ENCODE results near the gene CNOT6.
"Not testable (repeated sequence)": the region's sequence is repeated elsewhere in the genome, so short reads cannot be mapped to it uniquely, and the experiment has no call there.

Gene CNOT6

DNA sequence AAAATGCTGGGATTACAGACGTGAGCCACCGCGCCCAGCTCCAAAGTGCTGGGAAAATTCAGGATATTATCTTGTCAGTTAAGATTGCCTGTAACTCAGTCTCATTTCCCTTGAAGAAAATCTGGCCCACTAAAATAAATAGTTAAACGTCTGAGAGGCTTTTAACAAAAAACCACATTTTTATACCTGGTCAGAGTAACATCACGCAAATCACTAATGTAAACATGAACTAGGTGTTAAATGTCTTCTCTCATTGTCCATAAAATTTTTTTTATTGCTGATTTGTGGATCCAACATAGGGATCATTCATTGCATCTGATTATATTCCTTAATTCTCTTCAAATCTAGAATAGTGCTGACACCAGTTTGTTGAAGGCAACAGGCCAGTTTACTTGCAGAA is 22.3 kb downstream of the CNOT6 start:
- DNase-seq (ENCODE audit: low spot score): no peak

DNA sequence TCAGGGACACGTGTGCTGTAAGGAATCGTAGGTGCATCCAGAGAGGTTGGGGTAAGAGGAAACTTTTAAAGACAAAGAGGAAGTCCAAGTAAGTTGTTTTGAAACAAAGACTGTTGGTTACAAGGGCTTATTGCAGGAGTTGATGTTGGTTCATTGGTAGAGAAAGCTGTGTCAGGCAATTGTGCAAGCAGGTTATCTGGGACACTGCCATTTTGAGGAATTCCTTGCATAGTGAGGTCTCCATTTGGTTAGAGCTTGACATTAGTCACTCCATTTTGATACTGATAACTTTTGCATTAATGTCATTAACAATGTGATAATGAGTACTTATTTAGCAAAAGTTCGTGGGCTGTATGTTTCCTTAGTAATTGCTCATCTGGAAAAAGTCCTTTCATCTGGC is 24.9 kb downstream of the CNOT6 start:
- no peak for DNase-seq (ENCODE audit: low spot score)

DNA sequence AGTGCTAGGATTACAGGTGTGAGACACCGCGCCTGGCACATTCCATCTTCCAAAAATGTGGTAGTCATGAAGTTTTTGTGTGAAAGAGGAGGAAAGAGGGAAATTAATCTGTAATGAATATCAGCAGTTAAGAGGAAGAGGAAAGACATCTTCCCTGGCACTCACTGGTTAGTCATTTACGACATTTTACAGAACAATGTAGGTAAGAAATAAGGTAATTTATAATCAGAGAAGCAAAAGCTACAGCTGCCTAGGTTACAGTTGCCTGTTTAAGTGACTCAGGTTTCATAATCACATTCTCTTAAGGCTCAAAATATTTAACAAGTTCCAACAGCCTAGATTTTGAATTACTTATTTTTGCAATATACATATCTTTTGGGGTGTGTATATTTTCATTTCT is 26.9 kb downstream of the CNOT6 start:
- DNase-seq (ENCODE audit: low spot score): no peak

DNA sequence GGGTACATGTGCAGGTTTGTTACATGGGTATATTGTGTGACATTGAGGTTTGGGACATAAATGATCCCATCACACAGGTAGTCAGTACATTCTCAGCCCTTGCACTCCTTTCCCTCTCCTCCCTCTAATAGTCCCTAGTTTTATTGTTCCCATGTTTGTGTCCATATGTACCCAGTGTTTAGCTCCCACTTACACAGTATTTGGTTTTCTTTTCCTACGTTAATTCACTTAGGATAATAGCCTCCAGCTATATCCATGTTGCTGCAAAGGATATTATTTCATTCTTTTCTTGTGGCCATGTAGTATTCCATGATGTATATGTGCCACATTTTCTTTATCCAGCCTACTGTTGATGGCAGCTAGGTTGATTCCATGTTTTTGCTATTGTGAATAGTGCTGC is 27.4 kb downstream of the CNOT6 start:
- DNase-seq (ENCODE audit: low spot score): no peak

DNA sequence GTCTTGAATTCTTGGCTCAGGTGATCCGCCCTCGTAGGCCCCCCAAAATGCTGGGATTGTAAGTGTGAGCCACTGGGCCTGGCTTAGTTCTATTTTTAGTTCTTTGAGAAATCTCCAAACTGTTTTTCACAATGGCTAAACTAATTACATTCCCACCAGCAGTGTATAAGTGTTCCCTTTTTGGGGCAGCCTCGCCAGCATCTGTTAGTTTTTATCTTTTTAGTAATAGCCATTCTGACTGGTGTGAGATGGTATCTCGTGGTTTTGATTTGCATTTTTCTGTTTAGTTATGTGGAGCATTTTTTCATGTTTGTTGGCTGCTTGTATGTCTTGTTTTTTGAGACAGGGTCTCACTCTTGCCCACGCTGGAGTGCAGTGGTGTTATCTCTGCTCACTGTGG is 28.2 kb downstream of the CNOT6 start:
- DNase-seq (ENCODE audit: low spot score): no peak

DNA sequence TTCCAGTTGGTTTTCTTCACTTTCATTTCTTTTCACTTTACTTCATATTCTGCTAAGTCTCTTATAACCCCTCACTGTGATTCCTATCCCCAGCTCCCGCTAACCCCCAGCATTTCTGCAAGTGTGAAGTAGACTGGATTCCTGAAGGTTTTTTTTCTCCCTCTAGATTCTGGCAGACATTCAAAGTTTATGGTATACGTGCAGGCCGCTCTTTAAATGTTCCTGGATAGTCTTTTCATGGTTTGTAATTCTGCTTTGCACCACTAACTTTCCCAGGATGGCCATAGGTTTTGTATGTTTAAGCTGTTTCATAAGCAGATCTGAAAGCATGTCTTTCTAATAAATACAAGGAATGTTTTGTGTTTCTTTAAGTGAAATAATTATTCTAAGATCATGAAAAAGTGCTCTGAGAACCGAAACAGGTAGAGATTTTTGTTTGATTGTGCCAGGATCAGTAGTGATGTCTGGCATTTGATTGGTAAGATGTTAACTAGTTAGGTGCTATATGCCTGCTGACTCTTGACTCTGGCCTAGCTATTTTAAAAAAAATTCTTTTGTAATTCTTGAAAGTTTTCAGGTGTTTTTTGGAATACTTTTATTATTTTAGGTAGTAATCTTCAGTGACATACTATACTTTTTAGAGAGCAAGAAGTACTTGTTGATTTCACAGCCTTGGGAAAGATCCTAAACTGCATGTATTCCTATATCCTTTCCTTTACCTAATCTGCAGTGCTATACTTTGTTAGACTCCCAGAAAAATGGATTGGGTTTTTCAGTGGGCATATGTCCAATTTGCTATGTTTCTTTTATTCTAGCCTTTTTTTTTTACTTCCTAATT is 29.7 kb downstream of the CNOT6 start:
- DNase-seq (ENCODE audit: low spot score): no peak

DNA sequence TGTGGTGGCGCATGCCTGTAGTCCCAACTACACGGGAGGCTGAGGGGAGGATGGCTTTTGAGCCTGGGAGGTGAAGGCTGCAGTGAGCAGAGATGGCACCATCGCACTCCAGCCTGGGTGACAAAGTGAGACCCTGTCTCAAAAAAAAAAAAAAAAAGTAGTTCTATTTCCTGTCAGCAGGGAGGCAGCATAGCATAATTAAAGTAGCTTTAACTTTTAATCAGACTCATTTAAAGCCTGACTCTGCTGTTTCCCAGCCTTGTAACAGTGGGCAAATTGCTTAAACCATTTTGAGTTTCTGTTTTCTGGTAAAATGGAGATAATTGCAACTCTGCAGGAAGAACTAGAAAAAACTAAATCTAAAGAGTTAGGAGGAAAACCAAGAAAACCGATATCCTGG is 31.2 kb downstream of the CNOT6 start:
- DNase-seq (ENCODE audit: low spot score): no peak

DNA sequence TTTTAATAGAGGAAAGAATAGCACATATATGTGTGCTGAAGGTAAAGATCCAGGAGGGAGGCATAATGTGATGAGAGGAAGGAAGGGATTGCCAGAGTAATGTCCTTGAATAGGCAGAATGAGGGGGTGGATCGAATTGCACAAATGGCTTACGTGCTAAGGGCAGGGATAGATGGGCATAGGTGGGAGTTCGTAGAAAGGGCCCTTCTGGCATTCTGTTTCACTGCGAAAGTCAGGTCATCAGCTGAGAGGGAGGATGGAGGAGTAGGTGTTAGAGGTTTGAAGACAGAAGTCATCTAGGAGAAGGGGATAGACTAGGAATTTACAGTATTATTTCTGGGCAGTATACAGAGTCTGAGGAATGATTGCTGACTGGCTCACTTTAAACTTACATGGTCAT is 32.1 kb downstream of the CNOT6 start:
- no peak for DNase-seq (ENCODE audit: low spot score)

DNA sequence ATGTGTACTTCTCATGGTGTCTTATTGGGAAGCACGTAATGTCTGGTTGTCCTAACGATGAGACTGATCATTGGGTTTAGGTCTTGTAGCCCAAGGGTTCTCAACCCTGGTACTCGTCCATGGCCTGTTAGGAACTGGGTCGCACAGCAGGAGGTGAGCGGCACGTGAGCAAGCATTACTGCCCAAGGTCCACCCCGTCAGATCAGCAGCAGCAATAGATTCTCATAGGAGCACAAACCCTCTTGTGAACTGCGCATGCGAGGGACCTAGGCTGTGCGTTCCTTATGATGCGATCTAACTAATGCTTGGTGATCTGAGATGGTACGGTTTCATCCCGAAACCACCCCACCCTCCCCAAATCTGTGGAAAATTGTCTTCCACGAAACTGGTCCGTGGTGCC is 33.5 kb downstream of the CNOT6 start:
- DNase-seq (ENCODE audit: low spot score): no peak

DNA sequence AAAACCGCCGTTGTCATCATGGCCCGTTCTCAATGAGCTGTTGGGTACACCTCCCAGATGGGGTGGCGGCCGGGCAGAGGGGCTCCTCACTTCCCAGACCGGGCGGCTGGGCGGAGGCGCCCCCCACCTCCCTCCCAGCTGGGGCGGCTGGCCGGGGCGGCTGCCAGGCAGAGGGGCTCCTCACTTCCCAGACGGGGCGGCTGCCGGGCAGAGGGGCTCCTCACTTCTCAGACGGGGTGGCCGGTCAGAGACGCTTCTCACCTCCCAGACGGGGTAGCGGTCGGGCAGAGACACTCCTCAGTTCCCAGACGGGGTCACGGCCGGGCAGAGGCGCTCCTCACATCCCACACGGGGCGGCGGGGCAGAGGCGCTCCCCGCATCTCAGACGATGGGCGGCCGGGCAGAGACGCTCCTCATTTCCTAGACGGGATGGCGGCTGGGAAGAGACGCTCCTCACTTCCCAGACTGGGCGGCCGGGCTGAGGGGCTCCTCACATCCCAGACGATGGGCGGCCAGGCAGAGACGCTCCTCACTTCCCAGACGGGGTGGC is 36.9 kb downstream of the CNOT6 start:
- not testable (repeated sequence) for DNase-seq (ENCODE audit: low spot score)

DNA sequence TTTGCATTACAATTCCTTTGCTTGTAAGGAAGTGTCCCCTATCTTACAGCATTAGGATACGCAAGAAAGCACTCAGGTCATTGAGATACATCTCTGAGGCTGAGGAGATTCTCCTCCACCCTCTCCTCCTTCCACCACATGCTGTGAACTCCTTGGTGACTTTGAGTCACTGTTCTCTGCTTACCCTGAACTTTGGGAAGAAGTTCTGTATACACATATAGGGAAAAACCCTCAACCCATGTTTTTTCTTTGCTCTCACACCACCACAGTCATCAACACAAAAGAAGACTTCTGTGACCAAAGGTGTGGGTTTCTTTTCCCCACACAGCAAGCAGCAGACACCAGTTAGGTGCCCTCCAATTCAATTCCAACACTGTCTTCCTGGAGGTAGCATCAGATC is 38.1 kb downstream of the CNOT6 start:
- DNase-seq (ENCODE audit: low spot score): no peak

DNA sequence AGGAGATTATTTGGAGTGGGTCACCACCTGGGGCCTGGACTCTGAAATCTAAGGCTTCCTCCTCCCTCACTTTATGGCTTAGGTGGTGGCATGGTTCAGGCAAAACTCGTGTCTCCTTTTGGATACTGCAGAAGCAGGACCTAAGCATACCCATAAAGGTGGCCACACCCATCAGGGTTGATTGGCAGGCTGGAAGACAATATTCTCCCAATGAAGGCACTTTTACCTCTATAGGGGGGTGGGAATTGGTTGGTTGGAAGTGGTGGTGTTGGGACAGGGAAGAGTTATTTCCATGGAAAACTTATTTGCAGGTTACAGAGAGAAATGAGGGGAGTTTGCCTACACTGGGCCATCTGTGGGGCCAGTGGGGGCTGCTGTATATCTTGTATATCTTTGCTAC is 39.7 kb downstream of the CNOT6 start:
- DNase-seq (ENCODE audit: low spot score): no peak

DNA sequence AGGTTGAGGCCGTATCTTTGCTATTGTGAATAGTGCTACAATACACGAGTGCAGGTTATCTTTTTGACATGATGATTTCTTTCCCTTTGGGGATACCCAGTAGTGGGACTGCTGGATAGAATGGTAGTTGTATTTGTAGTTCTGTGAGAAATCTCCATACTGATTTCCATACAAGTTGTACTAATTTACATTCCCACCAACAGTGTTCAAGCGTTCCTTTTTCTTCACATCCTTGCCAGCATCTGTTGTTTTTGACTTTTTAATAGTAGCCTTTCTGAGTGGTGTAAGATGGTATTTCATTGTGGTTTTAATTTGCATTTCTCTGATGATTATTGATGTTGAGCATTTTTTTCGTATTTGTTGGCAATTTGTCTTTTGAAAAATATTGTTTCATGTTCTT is 41.4 kb downstream of the CNOT6 start:
- no peak for DNase-seq (ENCODE audit: low spot score)

DNA sequence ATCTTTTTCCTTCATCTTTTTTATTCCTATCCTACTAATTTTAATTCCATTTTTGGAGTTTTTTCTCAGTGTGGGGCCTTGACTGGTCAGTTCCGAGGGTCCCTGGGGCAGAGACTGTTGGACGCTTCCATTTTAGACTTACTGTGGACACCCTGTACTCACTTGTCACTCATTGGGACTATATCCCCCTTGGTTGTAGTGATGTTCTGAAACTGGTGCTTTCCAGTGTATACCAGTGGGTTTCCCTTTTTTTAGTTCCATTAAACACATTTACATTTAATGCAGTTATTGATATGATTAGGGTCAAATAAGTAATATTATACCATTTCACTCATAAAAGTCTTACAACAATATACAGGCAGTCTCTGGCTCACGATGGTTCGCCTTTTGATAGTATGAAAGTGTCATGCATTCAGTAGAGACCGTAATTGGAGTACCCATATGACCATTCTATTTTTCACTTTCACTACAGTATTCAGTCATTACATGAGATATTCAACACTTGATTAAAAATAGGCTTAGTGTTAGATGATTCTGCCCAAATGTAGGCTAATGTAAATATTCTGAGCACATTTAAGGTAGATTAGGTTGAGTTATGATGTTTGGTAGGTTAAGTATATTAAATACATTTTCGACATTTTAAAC is 46.0 kb downstream of the CNOT6 start:
- DNase-seq (ENCODE audit: low spot score): no peak

DNA sequence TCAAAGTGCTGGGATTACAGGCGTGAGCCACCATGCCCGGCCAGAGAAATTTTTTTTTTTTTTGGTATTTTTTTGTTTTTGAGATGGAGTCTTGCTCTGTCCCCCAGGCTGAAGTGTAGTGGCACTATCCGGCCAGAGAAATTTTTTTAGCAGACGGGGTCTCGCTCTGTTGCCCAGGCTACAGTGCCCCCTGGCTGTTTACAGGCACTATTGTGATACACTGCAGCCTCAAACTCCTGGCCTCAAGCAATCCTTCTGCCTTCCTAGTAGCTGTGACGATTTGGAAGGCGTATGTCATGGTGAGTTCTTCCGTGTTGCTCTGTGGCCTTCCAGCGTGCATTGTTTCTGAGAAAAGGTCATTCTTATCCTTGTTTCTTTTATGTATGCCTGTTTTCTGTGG is 47.5 kb downstream of the CNOT6 start:
- no peak for DNase-seq (ENCODE audit: low spot score)

DNA sequence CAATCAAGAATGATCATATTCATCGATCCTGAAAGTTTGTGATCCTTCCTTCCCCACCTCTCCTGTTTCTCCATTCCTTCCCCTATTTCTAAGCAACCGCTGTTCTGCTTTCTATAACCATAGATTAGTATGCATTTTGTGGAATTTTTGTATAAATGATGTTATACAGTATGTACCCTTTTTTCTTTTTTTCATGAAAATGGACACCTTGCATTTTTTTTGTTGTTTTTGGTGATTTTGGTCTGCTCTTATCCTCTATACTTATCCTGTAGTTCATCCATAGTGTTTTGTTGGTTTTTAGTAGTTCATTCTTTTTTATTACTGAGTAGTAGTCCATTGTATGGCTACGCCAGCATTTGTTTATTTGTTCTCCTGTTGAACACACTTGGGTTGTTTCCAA is 51.1 kb downstream of the CNOT6 start:
- no peak for DNase-seq (ENCODE audit: low spot score)

DNA sequence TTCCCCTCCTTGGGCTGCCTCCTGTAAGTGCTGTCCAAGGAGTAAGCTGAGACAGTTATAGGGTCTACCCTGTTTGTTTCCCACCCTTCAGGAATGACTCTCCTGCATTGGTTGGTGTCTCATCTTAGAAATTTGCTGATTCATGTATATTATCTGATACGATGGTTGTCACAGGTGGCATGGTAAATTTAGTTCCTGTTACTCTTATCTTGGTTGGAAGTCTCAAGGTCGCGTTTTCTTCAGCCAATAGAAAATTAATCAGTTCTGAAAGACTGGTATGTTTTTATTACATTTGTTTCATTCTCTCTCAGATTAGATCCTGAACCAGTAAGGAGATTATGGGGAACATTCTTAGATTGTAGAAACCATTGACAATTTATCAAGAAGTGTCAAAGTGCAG is 54.4 kb downstream of the CNOT6 start:
- no peak for DNase-seq (ENCODE audit: low spot score)

DNA sequence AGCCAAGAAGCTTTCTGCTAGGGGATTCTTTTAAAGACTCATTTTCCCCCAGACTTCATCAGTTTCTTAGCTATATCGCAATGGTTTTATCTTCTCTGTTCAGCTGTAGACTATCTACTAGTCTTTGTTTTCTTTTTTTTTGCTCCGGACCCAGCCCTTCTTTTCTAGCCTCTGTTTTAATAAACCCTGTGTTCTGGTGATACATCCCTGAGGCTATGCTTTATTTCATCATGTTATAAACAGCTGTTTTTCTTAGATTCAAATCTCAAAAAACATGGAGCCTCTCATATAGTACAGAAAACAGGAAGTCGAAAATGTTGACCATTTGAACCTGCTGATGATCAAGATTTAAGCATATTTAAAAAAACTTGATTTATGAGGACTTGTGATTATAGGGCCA is 59.4 kb downstream of the CNOT6 start:
- DNase-seq (ENCODE audit: low spot score): no peak

DNA sequence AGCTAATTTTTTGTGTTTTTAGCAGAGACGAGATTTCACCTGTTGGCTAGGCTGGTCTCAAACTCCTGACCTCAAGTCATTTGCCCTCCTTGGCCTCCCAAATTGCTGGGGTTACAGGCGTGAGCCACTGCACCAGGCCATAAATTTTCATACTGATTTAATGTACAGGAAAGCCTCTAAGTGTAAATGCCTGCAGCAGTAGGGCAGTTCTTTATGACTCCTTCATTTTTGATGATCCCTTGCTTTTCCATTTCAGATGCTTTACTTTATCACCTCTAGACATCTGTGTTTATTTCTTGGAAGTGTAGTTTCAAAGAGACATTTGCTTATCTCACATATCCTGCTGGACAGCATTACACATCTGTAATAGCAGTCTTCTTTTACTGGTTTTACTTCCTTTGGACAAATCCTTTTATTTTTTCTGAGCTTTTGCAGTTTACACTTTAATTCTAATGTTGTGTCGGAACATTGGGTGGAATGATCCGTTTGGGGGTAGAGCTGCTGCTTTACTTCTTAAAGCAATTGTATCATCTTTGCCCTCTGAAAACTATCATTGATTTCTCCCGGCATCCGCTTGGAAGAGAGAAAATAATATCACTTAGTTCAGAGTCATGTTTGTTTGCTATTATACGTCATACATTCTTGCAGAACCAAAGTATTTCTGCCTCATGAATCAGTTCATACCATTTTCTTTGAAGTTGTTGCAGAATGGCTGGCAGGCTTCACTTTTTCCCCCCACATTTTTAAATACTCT is 61.2 kb downstream of the CNOT6 start:
- DNase-seq (ENCODE audit: low spot score): no peak

DNA sequence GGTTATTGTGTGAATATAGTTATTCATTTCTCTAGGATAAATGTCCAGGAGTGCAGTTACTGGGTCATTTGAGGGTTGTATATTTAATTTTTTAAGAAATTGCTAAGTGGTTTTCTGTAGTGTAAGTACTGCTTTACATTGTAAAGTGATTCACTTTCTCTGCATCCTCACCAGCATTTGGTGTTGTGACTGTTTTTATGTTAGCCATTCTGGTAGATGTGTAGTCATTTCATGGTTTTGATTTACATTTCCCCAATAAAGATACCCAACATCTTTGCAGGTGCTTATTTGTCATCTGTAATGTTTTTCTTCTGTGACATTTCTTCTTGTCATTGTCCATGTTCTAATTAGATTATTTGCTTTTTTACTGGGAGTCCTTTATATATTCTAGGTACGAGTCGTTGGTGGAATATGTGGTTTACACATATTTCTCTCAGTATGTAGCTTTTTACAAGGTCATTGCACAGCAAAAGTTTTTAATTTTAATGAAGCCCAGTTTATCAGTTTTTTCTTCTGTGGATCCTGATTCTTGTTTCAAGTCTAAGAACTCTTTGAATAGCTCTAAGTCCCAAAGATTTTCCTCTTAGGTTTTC is 63.1 kb downstream of the CNOT6 start:
- DNase-seq (ENCODE audit: low spot score): no peak

DNA sequence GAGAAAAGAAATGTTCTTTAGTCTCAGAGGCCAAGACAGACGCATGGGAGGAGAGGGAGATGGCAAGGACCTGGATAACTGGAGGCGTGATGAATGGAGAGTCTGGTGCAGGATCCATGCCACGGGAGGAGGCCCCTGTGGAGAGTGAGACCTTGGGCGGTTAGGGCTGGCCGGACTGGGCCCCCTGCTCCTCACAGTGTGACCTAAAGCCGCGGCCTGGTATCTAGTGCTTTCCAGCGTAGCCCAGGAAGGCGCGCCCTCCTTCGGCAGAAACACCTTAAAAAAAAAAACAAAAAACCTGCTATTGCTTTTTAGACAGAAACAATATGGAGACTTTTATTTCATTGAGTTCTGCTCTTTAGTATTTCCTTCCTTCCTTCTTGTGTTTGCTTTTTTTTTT is 64.1 kb downstream of the CNOT6 start:
- DNase-seq (ENCODE audit: low spot score): no peak

DNA sequence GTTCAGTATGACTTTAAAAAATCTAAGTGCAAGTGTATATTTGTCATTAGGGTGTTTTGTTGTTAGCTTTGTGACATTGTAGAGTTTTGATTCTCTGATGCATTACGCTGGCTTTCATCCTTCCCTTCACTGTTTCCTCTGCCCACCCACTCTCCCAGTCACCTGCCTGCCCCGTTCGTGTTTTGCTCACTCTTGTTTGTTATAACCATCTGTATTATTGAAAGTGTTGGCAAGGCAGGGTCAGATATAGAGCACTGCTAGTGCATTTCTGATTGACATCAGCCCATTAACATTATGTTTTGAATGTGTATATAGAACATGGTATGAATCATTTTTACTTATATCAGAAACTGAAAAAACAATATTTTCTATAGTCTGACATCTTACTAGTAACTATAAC is 69.8 kb downstream of the CNOT6 start:
- DNase-seq (ENCODE audit: low spot score): no peak

DNA sequence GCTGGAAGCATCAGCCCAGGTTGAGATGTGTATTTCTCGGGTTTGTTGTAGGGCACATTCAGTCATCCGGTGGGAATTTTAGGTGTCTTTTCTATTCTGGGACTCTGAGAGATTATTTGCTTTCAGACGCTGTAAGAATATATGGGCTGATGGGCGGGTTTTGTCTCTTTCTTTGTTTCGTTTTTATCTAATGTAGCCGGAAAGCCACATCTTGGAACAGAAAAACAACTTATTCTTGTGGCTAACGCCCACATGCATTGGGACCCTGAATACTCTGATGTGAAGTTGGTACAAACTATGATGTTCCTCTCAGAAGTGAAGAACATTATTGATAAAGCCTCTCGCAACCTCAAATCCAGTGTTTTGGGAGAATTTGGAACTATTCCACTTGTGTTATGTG is 74.7 kb downstream of the CNOT6 start:
- no peak for DNase-seq (ENCODE audit: low spot score)
